Stomach (tissue), 4 donors: ENCODE results near the gene MYL12B.

Experiments used
- EP300 ChIP-seq: sonication (generic); formaldehyde crosslinking; IDR thresholded peaks from one replicate; pipeline ENCODE4 v1.6.1; 2017; ENCODE audit warnings: antibody characterized with exemption
- POLR2AphosphoS5 ChIP-seq, 3 donors: sonication (generic); formaldehyde crosslinking; IDR thresholded peaks; one replicate each; pipeline ENCODE4 v1.6.1; 2016; ENCODE audit warnings: antibody characterized with exemption in 3 of 3
- TF ChIP-seq, protein P1 (sequence below), 7 experiments: fragments of 450-650 bp in 4 of 7; fragments of 200-600 bp in 3 of 7; sonication (generic) in 3 of 7; IDR thresholded peaks; one replicate each; pipeline ENCODE4 v1.5.1; 2016 to 2019; ENCODE audit warnings: antibody characterized with exemption in 7 of 7, control low read depth in 2 of 7, mild to moderate bottlenecking in 1 of 7

DNA sequence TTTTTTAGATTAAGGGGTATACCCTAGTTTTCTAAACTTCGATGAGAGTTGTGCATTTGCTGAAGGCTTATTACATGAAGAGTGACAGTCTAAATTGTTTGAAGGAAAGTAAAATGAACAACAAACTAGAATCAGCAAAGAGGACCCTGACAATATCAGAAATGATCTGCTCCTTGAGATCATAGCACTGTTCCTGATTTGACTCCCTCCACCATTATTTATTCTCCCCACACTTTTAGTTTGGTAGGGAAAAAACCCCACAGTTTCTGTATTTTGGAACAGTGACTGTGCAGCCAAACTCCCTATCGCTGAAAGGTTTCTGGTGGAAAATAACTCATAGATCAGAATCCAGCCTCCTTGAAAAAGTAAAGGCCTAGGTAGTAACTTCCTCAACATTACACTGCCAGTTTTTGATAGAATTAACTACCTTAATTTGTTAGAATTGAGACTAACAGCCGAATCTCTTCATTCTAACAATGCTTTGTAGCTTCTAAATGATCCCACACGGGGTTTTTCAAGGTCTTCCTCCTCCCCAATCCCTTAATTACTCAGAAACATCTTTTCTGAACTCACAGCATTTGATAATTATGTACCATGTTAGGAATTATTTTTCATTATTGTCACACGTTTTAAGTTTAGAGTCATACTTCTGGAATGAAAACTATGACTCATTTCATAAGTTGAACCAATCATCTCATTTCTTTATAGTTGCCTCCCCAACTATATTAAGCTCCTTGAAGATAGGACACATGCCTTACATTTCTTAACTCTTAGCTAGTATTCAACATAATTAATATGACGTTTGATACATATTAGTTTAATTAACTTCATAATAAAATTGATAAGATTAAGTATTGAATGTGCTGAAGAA is 11.5 kb upstream of the MYL12B start:
- TF ChIP-seq, protein P1, sequence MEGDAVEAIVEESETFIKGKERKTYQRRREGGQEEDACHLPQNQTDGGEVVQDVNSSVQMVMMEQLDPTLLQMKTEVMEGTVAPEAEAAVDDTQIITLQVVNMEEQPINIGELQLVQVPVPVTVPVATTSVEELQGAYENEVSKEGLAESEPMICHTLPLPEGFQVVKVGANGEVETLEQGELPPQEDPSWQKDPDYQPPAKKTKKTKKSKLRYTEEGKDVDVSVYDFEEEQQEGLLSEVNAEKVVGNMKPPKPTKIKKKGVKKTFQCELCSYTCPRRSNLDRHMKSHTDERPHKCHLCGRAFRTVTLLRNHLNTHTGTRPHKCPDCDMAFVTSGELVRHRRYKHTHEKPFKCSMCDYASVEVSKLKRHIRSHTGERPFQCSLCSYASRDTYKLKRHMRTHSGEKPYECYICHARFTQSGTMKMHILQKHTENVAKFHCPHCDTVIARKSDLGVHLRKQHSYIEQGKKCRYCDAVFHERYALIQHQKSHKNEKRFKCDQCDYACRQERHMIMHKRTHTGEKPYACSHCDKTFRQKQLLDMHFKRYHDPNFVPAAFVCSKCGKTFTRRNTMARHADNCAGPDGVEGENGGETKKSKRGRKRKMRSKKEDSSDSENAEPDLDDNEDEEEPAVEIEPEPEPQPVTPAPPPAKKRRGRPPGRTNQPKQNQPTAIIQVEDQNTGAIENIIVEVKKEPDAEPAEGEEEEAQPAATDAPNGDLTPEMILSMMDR (IDR thresholded peaks at IDR 0.05): no peak
- TF ChIP-seq EP300 (no peak), POLR2AphosphoS5 (IDR thresholded peaks at IDR 0.05) (peak in 1 of 3 donors; percentile 7)
